ENCODE measurements around the gene TEX19. TPM values are rescaled to one million over a fixed set of nuclear protein-coding genes. Genes with fewer than 3 reads are reported as not detected.

TEX19 gene
- total and polyA plus RNA-seq, 2 of the 8 experiments (the other 6 are each of a cell fraction or from before 2014, with no cell fraction given) = 0.54 to 0.80 TPM

DNA sequence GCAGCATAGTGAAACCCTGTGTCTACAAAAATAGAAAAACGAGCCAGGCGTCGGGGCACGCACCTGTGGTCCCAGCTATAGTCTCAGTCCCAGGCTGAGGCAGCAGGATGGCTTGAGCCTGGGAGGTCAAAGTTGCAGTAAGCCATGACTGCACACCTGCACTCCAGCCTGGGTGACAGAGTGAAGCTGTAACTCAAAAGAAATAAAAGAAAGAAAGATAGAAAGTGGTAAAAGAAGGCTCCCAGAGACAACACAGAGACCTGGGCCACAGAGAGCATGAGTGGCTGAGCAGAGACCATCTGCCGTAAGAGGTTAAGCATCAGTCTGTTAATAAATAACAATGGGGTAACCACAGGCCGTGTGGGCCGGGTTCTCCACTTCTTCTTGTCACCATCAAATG is 43.8 kb downstream of the TEX19 start:
- no peak overlapping the region for H3K9ac ChIP-seq (replicated peaks in 1 of 4; ENCODE audit: extremely low read depth in 1 of 4, low read depth in 3 of 4, low read length in 3 of 4)
- H2AK5ac ChIP-seq (ENCODE audit: low read depth, low read length) = no peak overlapping the region
- H3K23me2 ChIP-seq (ENCODE audit: low read depth, low read length) = no peaks in the 10 kb centered on the region
- H2BK5ac ChIP-seq (ENCODE audit: low read depth, low read length) = no peak overlapping the region
- no peak overlapping the region for H3K18ac ChIP-seq (ENCODE audit: extremely low read depth, low read length)
- H3K14ac ChIP-seq (ENCODE audit: insufficient read length) = no peak overlapping the region
- no peak overlapping the region for H4K5ac ChIP-seq (ENCODE audit: insufficient read length, low read depth, low read length)
- H4K91ac ChIP-seq (replicated peaks; ENCODE audit: insufficient read length, low read length) = no peak overlapping the region
- 97% methylated on average over 7 of the region's 7 CpGs; no CpG with 5 or more reads in 1 of the 2 experiments for WGBS, 2 experiments (ENCODE audit: extremely low coverage in 1 of 2, insufficient coverage in 1 of 2, insufficient read length in 1 of 2, insufficient replicate concordance in 2 of 2, low coverage in 1 of 2, low lambda C conversion rate in 2 of 2, missing lambda C conversion rate in 1 of 2)
- TF ChIP-seq HDAC2 (IDR thresholded peaks at IDR 0.05; ENCODE audit: borderline replicate concordance in 1 of 2, low read depth in 2 of 2, low read length in 2 of 2) (no peak), POU5F1 (IDR thresholded peaks at IDR 0.05; ENCODE audit: low read depth, low read length) (no peak), SIX5 (IDR thresholded peaks at IDR 0.05; ENCODE audit: low read depth, low read length) (no peak), CBX5 (IDR thresholded peaks at IDR 0.05; ENCODE audit: low read depth, low read length) (no peak), SRF (IDR thresholded peaks at IDR 0.05; ENCODE audit: low read depth, low read length) (no peak), RAD21 (IDR thresholded peaks at IDR 0.05 in 1 of 2, conservative IDR thresholded peaks at IDR 0.05 in 1 of 2; ENCODE audit: low read depth in 2 of 2, low read length in 2 of 2) (no peak), CREB1 (IDR thresholded peaks at IDR 0.05) (no peak), YY1 (IDR thresholded peaks at IDR 0.05; ENCODE audit: low read depth, low read length) (no peak), JUN (IDR thresholded peaks at IDR 0.05; ENCODE audit: low read depth, low read length) (no peak), BCL11A (IDR thresholded peaks at IDR 0.05; ENCODE audit: low read depth in 2 of 2, low read length in 2 of 2) (no peak), BACH1 (IDR thresholded peaks at IDR 0.05; ENCODE audit: low read length) (no peak), POLR2A (IDR thresholded peaks at IDR 0.05; ENCODE audit: control extremely low read depth in 1 of 2, low read depth in 2 of 2, low read length in 2 of 2) (no peak), POLR2AphosphoS5 (IDR thresholded peaks at IDR 0.05; ENCODE audit: low read depth, low read length) (no peak)
- TF ChIP-seq, protein P1, sequence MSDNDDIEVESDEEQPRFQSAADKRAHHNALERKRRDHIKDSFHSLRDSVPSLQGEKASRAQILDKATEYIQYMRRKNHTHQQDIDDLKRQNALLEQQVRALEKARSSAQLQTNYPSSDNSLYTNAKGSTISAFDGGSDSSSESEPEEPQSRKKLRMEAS (IDR thresholded peaks at IDR 0.05) = no peak
- peaks cover 0 to 11% (median 2%) of the 10 kb centered on the region in 4 experiments; a peak in 3 of 8 replicates for H3K36me3 ChIP-seq (ENCODE audit: control insufficient read depth in 2 of 4, insufficient read depth in 4 of 4, low read length in 3 of 4)
- no peak overlapping the region for H2BK20ac ChIP-seq (ENCODE audit: low read length)
- FAIRE-seq = no peak
- no peak overlapping the region for H2BK15ac ChIP-seq (ENCODE audit: low read length)
- no peaks in the 10 kb centered on the region for H3K27me3 ChIP-seq (replicated peaks in 1 of 4; ENCODE audit: control insufficient read depth in 3 of 4, extremely low read depth in 1 of 4, insufficient read depth in 3 of 4, low read length in 3 of 4)
- no peak overlapping the region for H2BK12ac ChIP-seq (ENCODE audit: low read depth, low read length)
- H3K9me3 ChIP-seq (ENCODE audit: insufficient read depth in 2 of 2, low read depth in 1 of 2, low read length in 1 of 2) = no peaks in the 10 kb centered on the region
- H3K79me2 ChIP-seq (ENCODE audit: control insufficient read depth in 1 of 2, insufficient read depth in 2 of 2, low read length in 2 of 2) = no peaks in the 10 kb centered on the region
- no peak overlapping the region for H3K4ac ChIP-seq (replicated peaks; ENCODE audit: insufficient read length, low read depth, low read length)
- H3K79me1 ChIP-seq (ENCODE audit: low read depth, low read length) = no peaks in the 10 kb centered on the region
- ChIA-PET CTCF (ENCODE audit: partially characterized antibody) (interaction anchor here (1.0 to 1.3 kb wide), 2 partner anchors 12 to 50 kb away, joined by 3 to 4 read pairs; no protein-coding TSS in a partner anchor), POLR2A (ENCODE audit: partially characterized antibody) (no interaction called here)
- no peak overlapping the region for H3K27ac ChIP-seq (ENCODE audit: low read depth, low read length)
- H2BK120ac ChIP-seq (replicated peaks; ENCODE audit: low read depth, low read length) = no peak overlapping the region
- no peak overlapping the region for H2AFZ ChIP-seq (ENCODE audit: low read length)
- DNase-seq (ENCODE audit: low read depth in 1 of 2, low spot score in 2 of 2) = no peak
- H3K23ac ChIP-seq (ENCODE audit: insufficient read length) = no peak overlapping the region
- H3K4me1 ChIP-seq (replicated peaks in 1 of 4; ENCODE audit: control insufficient read depth in 3 of 4, insufficient read depth in 4 of 4, low read length in 3 of 4) = no peaks in the 10 kb centered on the region
- no peak overlapping the region for H4K8ac ChIP-seq (ENCODE audit: extremely low read depth, insufficient read depth, low read length)
- H3K56ac ChIP-seq (replicated peaks; ENCODE audit: insufficient read length, low read depth, low read length) = no peak overlapping the region
- no peak overlapping the region for H3K4me2 ChIP-seq (ENCODE audit: insufficient read depth in 1 of 2, low read depth in 2 of 2, low read length in 2 of 2)
- H4K20me1 ChIP-seq (replicated peaks in 1 of 2; ENCODE audit: control insufficient read depth in 1 of 2, insufficient read depth in 2 of 2, low read length in 2 of 2) = peaks cover 0 to 4% of the 10 kb centered on the region in 2 experiments
- H3K4me3 ChIP-seq (ENCODE audit: extremely low read depth in 1 of 4, insufficient read depth in 2 of 4, low read depth in 3 of 4, low read length in 4 of 4) = no peak overlapping the region
